Neural progenitor cell (in vitro differentiated cells): Measurements from ENCODE around the gene NCK2. TPM values are rescaled to one million over a fixed set of nuclear protein-coding genes. Genes with fewer than 3 reads are reported as not detected.

Source experiments
- DNase-seq: peaks from one replicate; pipeline ENCODE4 v3.0.0-alpha.2; 2016; ENCODE audit warnings: low spot score
- H2AFZ ChIP-seq: fragments of 200-600 bp; sonication (generic); replicated peaks from 2 replicates; pipeline ENCODE4 v1.6.1; 2016; ENCODE audit warnings: antibody characterized with exemption
- H3F3A ChIP-seq: fragments of 200-600 bp; sonication (generic); 2 replicates; pipeline ENCODE4 v1.6.1; 2016; ENCODE audit warnings: antibody characterized with exemption, low read depth
- H3K27ac ChIP-seq: fragments of 200-600 bp; sonication (generic); 2 replicates; pipeline ENCODE4 v1.5.1; 2016; ENCODE audit warnings: mild to moderate bottlenecking
- H3K27me3 ChIP-seq: fragments of 200-600 bp; sonication (generic); 2 replicates; pipeline ENCODE4 v1.6.1; 2016; ENCODE audit warnings: mild to moderate bottlenecking, moderate library complexity
- H3K36me3 ChIP-seq: fragments of 200-600 bp; sonication (generic); 2 replicates; pipeline ENCODE4 v1.5.1; 2016
- H3K4me1 ChIP-seq: fragments of 200-600 bp; sonication (generic); 2 replicates; pipeline ENCODE4 v1.6.1; 2016; ENCODE audit warnings: mixed run types
- H3K4me2 ChIP-seq: fragments of 200-600 bp; sonication (generic); 2 replicates; pipeline ENCODE4 v1.6.1; 2016
- H3K4me3 ChIP-seq: fragments of 200-600 bp; sonication (generic); 2 replicates; pipeline ENCODE4 v1.5.1; 2016
- H3K79me2 ChIP-seq: fragments of 200-600 bp; sonication (generic); 2 replicates; pipeline ENCODE4 v1.6.1; 2016; ENCODE audit warnings: low read depth
- H3K9ac ChIP-seq: fragments of 200-600 bp; sonication (generic); 2 replicates; pipeline ENCODE4 v1.6.1; 2016
- H3K9me3 ChIP-seq: fragments of 200-600 bp; sonication (generic); 2 replicates; pipeline ENCODE4 v1.5.1; 2016; ENCODE audit warnings: low read depth
- H4K20me1 ChIP-seq: fragments of 200-600 bp; sonication (generic); 2 replicates; pipeline ENCODE4 v1.6.1; 2016; ENCODE audit warnings: low read depth
- H3K27ac Mint-ChIP-seq: 3 replicates; pipeline ENCODE4 v1.8.0; 2021; ENCODE audit warnings: mixed read lengths
- H3K27me3 Mint-ChIP-seq: 2 replicates; pipeline ENCODE4 v1.8.0; 2022; ENCODE audit warnings: low read depth, mild to moderate bottlenecking, inconsistent platforms, moderate library complexity, mixed read lengths; ENCODE audit not compliant: insufficient read depth
- H3K36me3 Mint-ChIP-seq: 3 replicates; pipeline ENCODE4 v1.8.0; 2021; ENCODE audit warnings: mixed read lengths
- H3K4me1 Mint-ChIP-seq: 3 replicates; pipeline ENCODE4 v1.8.0; 2021; ENCODE audit warnings: mixed read lengths
- H3K4me3 Mint-ChIP-seq: 3 replicates; pipeline ENCODE4 v1.8.0; 2021; ENCODE audit warnings: mild to moderate bottlenecking, moderate library complexity, mixed read lengths
- H3K9me3 Mint-ChIP-seq: 3 replicates; pipeline ENCODE4 v1.8.0; 2020; ENCODE audit warnings: mixed read lengths
- EZH2 ChIP-seq: fragments of 200-600 bp; sonication (generic); IDR thresholded peaks from 2 replicates; pipeline ENCODE4 v1.6.1; 2017; ENCODE audit warnings: antibody characterized with exemption, mild to moderate bottlenecking, moderate library complexity
- EZH2phosphoT487 ChIP-seq: fragments of 200-600 bp; sonication (generic); IDR thresholded peaks from 2 replicates; pipeline ENCODE4 v1.6.1; 2017; ENCODE audit warnings: antibody characterized with exemption
- total RNA-seq: library from RNA; depleted of rRNA; stranded (reverse); fragments of >200 nt; gene quantifications from 2 replicates; pipeline ENCODE4 v1.2.3, GENCODE V29; 2015; ENCODE audit warnings: low replicate concordance
- TF ChIP-seq, protein P1 (sequence below): fragments of 200-600 bp; sonication (generic); IDR thresholded peaks from 2 replicates; pipeline ENCODE4 v1.5.1; 2017; ENCODE audit warnings: antibody characterized with exemption, mild to moderate bottlenecking

NCK2 gene
- total RNA-seq, 1 donor from 2014 or later: 26.2 TPM

DNA sequence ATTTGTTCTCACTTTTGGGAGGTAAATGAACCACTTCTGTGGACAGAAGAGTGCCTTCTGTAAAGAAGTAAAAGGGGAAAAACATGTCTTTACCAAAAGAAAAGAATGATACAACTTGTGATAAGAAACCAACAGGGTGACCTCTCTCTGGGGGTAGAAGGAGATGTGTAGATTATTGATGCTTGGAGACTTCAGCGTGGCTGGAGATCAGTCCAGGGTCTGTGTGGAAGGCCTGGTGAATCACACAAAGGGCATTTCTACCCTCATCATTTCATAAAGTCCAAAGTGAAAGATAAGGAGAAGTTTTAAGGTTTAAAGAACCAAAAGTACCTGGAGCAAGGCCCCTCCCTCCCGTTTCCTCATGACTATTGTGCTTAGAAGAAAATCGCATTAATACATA lies 142.5 kb downstream of the NCK2 start:
- peaks cover 75% of the 10 kb centered on the region for H3K79me2 ChIP-seq
- H3K36me3 Mint-ChIP-seq: peaks cover 69% of the 10 kb centered on the region

DNA sequence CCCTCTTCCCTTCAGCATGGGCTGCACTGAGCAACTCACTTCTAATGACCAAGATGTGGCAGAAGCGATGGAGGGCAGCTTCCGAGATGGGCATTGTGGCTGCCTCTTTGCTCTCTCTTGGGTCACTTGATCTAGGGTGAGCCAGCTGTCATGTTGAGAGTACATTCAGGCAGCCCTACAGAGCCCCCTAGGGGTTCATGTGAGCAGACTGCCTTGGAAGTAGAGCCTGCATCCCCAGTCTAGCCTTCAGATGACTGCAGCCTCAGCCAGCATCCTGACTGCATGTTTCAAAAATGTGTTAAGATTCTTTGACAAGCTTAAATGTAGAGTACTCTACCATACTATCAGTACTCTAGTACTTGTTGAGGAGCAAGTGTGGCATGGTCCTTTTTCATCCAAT lies 143.9 kb downstream of the NCK2 start:
- Histone ChIP-seq H3K27ac (no peak overlapping the region), H3K79me2 (peaks cover 68% of the 10 kb centered on the region), H3F3A (peaks cover 8% of the 10 kb centered on the region), H2AFZ (no peak overlapping the region), H3K4me1 (peaks cover 13% of the 10 kb centered on the region), H3K9ac (no peak overlapping the region), H3K4me2 (no peak overlapping the region), H3K36me3 (no peaks in the 10 kb centered on the region), H3K4me3 (no peak overlapping the region), H3K27me3 (no peaks in the 10 kb centered on the region), H4K20me1 (peaks cover 31% of the 10 kb centered on the region), H3K9me3 (no peaks in the 10 kb centered on the region)
- Mint-ChIP-seq H3K9me3 (peaks cover 25% of the 10 kb centered on the region), H3K27ac (no peak overlapping the region), H3K4me1 (peaks cover 23% of the 10 kb centered on the region), H3K27me3 (peaks cover 2% of the 10 kb centered on the region), H3K36me3 (peaks cover 60% of the 10 kb centered on the region), H3K4me3 (no peak overlapping the region)
- no peak for DNase-seq
- no peak for TF ChIP-seq EZH2
- TF ChIP-seq, protein P1, sequence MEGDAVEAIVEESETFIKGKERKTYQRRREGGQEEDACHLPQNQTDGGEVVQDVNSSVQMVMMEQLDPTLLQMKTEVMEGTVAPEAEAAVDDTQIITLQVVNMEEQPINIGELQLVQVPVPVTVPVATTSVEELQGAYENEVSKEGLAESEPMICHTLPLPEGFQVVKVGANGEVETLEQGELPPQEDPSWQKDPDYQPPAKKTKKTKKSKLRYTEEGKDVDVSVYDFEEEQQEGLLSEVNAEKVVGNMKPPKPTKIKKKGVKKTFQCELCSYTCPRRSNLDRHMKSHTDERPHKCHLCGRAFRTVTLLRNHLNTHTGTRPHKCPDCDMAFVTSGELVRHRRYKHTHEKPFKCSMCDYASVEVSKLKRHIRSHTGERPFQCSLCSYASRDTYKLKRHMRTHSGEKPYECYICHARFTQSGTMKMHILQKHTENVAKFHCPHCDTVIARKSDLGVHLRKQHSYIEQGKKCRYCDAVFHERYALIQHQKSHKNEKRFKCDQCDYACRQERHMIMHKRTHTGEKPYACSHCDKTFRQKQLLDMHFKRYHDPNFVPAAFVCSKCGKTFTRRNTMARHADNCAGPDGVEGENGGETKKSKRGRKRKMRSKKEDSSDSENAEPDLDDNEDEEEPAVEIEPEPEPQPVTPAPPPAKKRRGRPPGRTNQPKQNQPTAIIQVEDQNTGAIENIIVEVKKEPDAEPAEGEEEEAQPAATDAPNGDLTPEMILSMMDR: peak; percentile 21

More for the DNA sequence above, 142.5 kb downstream of the NCK2 start:
- Mint-ChIP-seq H3K4me1 (peaks cover 37% of the 10 kb centered on the region), H3K27ac (no peak overlapping the region), H3K27me3 (peaks cover 2% of the 10 kb centered on the region), H3K9me3 (peaks cover 26% of the 10 kb centered on the region), H3K4me3 (no peak overlapping the region)
- no peak overlapping the region for H3K9ac ChIP-seq
- peaks cover 44% of the 10 kb centered on the region for H4K20me1 ChIP-seq
- H3K4me2 ChIP-seq: no peak overlapping the region
- no peaks in the 10 kb centered on the region for H3K9me3 ChIP-seq
- H3K4me1 ChIP-seq: peaks cover 18% of the 10 kb centered on the region
- H3K36me3 ChIP-seq: no peaks in the 10 kb centered on the region
- no peak overlapping the region for H2AFZ ChIP-seq
- no peak overlapping the region for H3K27ac ChIP-seq
- no peak for TF ChIP-seq EZH2phosphoT487
- no peak for TF ChIP-seq EZH2
- TF ChIP-seq, protein P1: no peak
- DNase-seq: no peak
- H3K4me3 ChIP-seq: no peak overlapping the region
- H3K27me3 ChIP-seq: no peaks in the 10 kb centered on the region
- peaks cover 8% of the 10 kb centered on the region for H3F3A ChIP-seq

DNA sequence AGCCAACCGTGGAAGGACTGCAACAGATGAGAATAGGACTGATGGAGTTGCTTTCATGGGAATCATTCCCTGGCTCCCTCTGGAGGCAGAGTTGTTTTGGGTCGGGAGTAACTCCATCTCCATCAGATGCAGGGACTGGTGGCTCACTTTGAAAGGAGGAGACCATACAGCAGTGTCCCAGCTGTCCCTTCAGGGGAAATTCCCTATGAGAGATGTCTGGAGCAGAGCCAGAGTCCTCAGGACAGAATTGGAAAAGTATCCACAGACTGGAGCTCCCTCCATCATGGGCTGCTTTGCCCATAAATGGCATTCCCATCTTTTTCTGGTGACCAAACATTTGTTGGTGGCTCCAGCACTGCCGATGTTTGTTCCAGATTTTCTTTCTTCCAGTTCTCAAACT lies 144.3 kb downstream of the NCK2 start:
- H3K36me3 ChIP-seq: no peaks in the 10 kb centered on the region
- peaks cover 13% of the 10 kb centered on the region for H3K4me1 ChIP-seq
- peaks cover 27% of the 10 kb centered on the region for H4K20me1 ChIP-seq
- DNase-seq: no peak
- H3K27ac ChIP-seq: no peak overlapping the region
- H3K27me3 ChIP-seq: no peaks in the 10 kb centered on the region
- H3K36me3 Mint-ChIP-seq: peaks cover 59% of the 10 kb centered on the region
- peaks cover 8% of the 10 kb centered on the region for H3F3A ChIP-seq
- peaks cover 25% of the 10 kb centered on the region for H3K9me3 Mint-ChIP-seq
- peaks cover 67% of the 10 kb centered on the region for H3K79me2 ChIP-seq
- peaks cover 2% of the 10 kb centered on the region for H3K27me3 Mint-ChIP-seq
- H3K4me2 ChIP-seq: no peak overlapping the region
- H2AFZ ChIP-seq: no peak overlapping the region
- H3K9me3 ChIP-seq: no peaks in the 10 kb centered on the region
- no peak for TF ChIP-seq EZH2phosphoT487
- TF ChIP-seq, protein P1: no peak
- no peak for TF ChIP-seq EZH2
- H3K4me3 Mint-ChIP-seq: no peak overlapping the region
- no peak overlapping the region for H3K27ac Mint-ChIP-seq
- H3K4me3 ChIP-seq: no peak overlapping the region
- H3K4me1 Mint-ChIP-seq: peaks cover 20% of the 10 kb centered on the region
- no peak overlapping the region for H3K9ac ChIP-seq
